Vagina (tissue), 2 donors: Measurements from ENCODE around the gene CHRM4. TPM values are rescaled to one million over a fixed set of nuclear protein-coding genes. Genes with fewer than 3 reads are reported as not detected.

Source experiments
- DNase-seq, 2 donors: peaks; one replicate each; pipeline ENCODE4 v3.0.0-alpha.2; 2017; ENCODE audit errors: extremely low spot score in 2 of 2
- H3K27ac ChIP-seq: fragments of 200-600 bp; sonication (generic); one replicate; pipeline ENCODE4 v1.5.1; 2019
- H3K27me3 ChIP-seq: fragments of 200-600 bp; sonication (generic); one replicate; pipeline ENCODE4 v1.5.1; 2019
- H3K36me3 ChIP-seq, 2 donors: fragments of 200-600 bp; sonication (generic); one replicate each; pipeline ENCODE4 v1.5.1; 2017 to 2019
- H3K4me1 ChIP-seq: fragments of 200-600 bp; sonication (generic); one replicate; pipeline ENCODE4 v1.5.1; 2019
- H3K4me3 ChIP-seq, 2 donors: fragments of 200-600 bp; sonication (generic); 1 replicate in 1 of 2; 2 replicates in 1 of 2; pipeline ENCODE4 v1.5.1; 2016 to 2019
- H3K9me3 ChIP-seq: fragments of 200-600 bp; sonication (generic); one replicate; pipeline ENCODE4 v1.5.1; 2019
- POLR2A ChIP-seq, 2 donors: fragments of 450-650 bp; IDR thresholded peaks; one replicate each; pipeline ENCODE4 v1.6.1; 2017; ENCODE audit warnings: antibody characterized with exemption in 2 of 2, mild to moderate bottlenecking in 2 of 2, moderate library complexity in 2 of 2
- POLR2AphosphoS5 ChIP-seq, 2 donors: sonication (generic); formaldehyde crosslinking; IDR thresholded peaks; one replicate each; pipeline ENCODE4 v1.9.0; 2017; ENCODE audit warnings: antibody characterized with exemption in 2 of 2, mild to moderate bottlenecking in 2 of 2, low read depth in 1 of 2; ENCODE audit not compliant: insufficient read depth in 1 of 2
- intact Hi-C: fragments of 100-400 bp; cut with DNase I; formaldehyde crosslinking; loops from one replicate; pipeline ENCODE4 v1.15.1; 2023
- total RNA-seq: library from RNA; depleted of rRNA; stranded (reverse); fragments of >200 nt; gene quantifications from one replicate; pipeline ENCODE4 v1.2.3, GENCODE V29; 2016
- TF ChIP-seq, protein P1 (sequence below), 3 experiments: fragments of 450-650 bp in 2 of 3; fragments of 200-600 bp in 1 of 3; sonication (generic) in 1 of 3; IDR thresholded peaks; one replicate each; pipeline ENCODE4 v1.5.1; 2017 to 2019; ENCODE audit warnings: antibody characterized with exemption in 3 of 3, mild to moderate bottlenecking in 2 of 3, moderate library complexity in 2 of 3

Gene CHRM4
- total RNA-seq, 1 donor from 2014 or later, result not detected

DNA sequence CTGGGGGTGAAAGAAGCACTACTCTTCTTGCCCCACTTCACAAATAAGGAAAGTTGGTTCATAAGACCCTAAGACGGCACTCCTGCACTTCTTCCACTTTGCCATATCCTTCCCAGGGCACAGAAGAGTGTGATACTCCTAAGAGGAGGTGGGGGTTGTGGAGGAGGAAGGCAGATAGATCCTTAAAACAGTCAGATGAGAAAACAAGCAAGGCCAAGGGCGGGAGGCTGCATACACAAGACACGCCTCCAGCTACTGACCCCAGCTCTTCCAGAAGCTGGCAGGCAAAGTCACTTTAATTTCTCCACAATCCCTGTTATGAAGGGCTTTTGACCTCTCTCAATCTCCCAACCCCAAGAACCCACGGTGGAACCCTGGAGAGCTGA, 1.6 kb upstream of the CHRM4 start:
- intact Hi-C loops, result loop anchor here (5.0 kb wide), 1 partner anchor 149 kb away; no protein-coding TSS in a partner anchor

DNA sequence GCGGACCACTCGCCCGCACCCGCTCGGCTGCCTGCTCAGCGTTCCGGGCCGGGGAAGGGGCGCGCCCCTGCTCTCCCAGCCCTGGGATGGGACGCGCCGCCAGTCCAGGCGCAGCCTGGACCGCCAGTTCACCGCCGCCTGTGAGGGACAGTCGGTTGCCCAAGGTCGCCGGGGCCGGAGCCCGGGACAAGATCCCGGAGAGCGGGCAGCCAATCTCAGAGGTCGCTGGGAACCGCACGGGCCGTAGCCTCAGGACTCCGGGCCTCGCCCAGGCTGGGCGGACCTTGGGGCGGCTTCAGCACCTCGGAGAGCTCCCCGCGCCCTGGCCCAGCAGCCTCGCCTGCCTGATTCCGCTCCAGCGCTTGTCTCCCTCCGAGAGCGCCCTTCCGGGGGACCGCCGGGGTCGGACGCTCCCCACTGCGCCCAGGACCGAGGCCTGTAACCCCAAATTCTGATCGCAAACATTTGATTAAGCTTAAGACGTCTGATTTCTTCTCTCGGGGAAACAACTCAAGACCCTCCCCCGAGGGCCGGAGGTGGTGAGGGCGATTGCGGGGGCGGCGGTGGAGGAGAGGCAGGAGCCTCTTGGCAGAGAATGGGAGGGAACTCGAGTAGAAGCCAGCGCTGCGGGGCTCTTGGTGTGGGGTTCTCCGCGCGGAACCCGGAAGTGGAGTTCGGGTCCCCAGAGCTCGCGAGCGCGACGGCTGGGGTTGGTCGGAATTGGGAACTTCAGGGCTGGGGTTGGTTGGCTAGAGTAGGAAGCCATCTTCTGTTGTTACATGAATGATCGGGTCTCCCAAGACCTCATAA, 1.1 kb upstream of the CHRM4 start:
- Histone ChIP-seq H3K27ac (no peak overlapping the region), H3K36me3 (peaks cover 0 to 13% of the 10 kb centered on the region in 2 donors), H3K4me3 (peak overlapping the region; percentile 22 to 31), H3K27me3 (peaks cover 13% of the 10 kb centered on the region), H3K9me3 (no peaks in the 10 kb centered on the region), H3K4me1 (peaks cover 38% of the 10 kb centered on the region)
- intact Hi-C loops, result loop anchor here (5.0 kb wide), 1 partner anchor 150 kb away; no protein-coding TSS in a partner anchor
- TF ChIP-seq POLR2AphosphoS5 (IDR thresholded peaks at IDR 0.05; ENCODE audit: insufficient read depth in 1 of 2, low read depth in 1 of 2) (peak in 1 of 2 donors; percentile 40), POLR2A (IDR thresholded peaks at IDR 0.05) (no peak)
- TF ChIP-seq, protein P1, sequence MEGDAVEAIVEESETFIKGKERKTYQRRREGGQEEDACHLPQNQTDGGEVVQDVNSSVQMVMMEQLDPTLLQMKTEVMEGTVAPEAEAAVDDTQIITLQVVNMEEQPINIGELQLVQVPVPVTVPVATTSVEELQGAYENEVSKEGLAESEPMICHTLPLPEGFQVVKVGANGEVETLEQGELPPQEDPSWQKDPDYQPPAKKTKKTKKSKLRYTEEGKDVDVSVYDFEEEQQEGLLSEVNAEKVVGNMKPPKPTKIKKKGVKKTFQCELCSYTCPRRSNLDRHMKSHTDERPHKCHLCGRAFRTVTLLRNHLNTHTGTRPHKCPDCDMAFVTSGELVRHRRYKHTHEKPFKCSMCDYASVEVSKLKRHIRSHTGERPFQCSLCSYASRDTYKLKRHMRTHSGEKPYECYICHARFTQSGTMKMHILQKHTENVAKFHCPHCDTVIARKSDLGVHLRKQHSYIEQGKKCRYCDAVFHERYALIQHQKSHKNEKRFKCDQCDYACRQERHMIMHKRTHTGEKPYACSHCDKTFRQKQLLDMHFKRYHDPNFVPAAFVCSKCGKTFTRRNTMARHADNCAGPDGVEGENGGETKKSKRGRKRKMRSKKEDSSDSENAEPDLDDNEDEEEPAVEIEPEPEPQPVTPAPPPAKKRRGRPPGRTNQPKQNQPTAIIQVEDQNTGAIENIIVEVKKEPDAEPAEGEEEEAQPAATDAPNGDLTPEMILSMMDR (IDR thresholded peaks at IDR 0.05), result no peak
- no peak for DNase-seq

More for the DNA sequence above, 1.6 kb upstream of the CHRM4 start:
- TF ChIP-seq, protein P1 (IDR thresholded peaks at IDR 0.05), result no peak
- no peak for TF ChIP-seq POLR2AphosphoS5 (IDR thresholded peaks at IDR 0.05; ENCODE audit: insufficient read depth in 1 of 2, low read depth in 1 of 2)
- TF ChIP-seq POLR2A (IDR thresholded peaks at IDR 0.05), result no peak
- no peaks in the 10 kb centered on the region for H3K9me3 ChIP-seq
- H3K4me1 ChIP-seq, result peaks cover 38% of the 10 kb centered on the region
- H3K27me3 ChIP-seq, result peaks cover 13% of the 10 kb centered on the region
- H3K36me3 ChIP-seq, result peaks cover 0 to 19% of the 10 kb centered on the region in 2 donors
- DNase-seq, result no peak
- H3K4me3 ChIP-seq, result no peak overlapping the region
- H3K27ac ChIP-seq, result no peak overlapping the region

DNA sequence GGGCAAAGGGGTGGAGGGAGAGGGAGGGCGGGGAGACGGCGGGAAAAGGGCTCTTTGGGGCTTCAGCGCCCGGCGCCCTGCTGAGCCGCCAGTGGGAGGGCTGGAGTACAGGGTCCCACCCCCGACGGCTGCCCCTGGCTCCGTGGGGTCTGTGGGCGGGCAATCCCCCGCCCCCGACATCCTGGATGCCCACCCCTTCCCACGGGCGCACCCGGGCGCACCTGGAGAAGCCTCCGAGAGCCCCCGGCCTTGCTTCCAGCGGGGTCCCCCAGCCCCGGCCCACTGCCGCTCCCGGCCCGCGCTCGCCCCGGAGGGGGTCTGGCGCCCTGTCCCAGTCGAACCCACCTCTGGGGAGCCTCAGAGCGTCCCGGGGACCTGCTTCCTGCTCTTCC, 394 bp downstream of the CHRM4 start:
- DNase-seq, result no peak
- Histone ChIP-seq H3K4me1 (peaks cover 38% of the 10 kb centered on the region), H3K9me3 (no peaks in the 10 kb centered on the region), H3K27me3 (peaks cover 13% of the 10 kb centered on the region), H3K27ac (no peak overlapping the region), H3K36me3 (no peaks in the 10 kb centered on the region), H3K4me3 (peak overlapping the region in 1 of 2 donors; percentile 22)
- TF ChIP-seq POLR2AphosphoS5 (IDR thresholded peaks at IDR 0.05; ENCODE audit: insufficient read depth in 1 of 2, low read depth in 1 of 2), result no peak
- TF ChIP-seq POLR2A (IDR thresholded peaks at IDR 0.05), result no peak
- TF ChIP-seq, protein P1 (IDR thresholded peaks at IDR 0.05), result no peak
- intact Hi-C loops, result loop anchor here (5.0 kb wide), 1 partner anchor 151 kb away; no protein-coding TSS in a partner anchor

DNA sequence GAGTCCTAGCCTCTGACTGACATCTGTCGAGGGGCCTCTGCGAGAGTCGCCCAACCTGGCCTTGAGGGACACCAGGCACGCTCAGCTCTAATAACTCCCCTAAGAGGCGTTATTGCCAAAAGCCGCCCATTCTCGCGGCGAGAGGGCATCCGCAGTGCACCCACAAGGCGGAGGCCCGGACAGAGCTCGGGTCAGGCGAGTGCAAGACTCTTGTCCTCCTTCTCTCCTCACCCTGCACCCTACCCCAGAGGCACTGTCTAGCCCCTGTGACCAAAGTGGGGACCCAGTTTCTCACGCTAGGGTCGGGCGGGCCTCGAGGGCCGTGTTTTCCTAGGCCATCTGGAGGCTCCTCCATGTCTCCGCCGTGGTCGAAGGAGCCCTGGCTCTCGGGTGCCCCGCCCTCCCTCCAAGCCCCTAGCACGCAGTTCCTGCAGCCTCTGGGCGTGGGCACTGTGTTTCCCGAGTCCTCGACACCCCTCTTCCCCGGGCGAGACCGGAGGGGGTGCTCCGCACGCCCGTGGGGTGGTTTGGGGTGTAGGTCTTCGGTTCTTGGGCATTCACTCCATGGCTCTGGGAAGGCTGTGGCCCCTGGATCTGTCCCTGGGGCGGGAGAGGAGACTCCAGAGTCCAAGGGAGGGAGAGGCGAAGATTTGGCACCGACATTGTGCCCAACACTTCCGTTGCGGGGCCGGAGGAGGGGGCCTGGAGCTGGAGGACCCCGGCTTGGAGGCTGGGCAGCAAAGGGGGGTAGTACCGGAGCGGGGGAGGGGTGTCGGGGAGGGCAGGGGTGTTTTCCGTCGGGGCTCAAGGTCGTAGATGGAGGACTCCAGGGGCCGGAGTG, 1.0 kb downstream of the CHRM4 start:
- Histone ChIP-seq H3K4me3 (no peak overlapping the region), H3K27me3 (peaks cover 13% of the 10 kb centered on the region)

More for the DNA sequence above, 1.0 kb downstream of the CHRM4 start:
- DNase-seq, result no peak
- intact Hi-C loops, result loop anchor here (5.0 kb wide), 1 partner anchor 152 kb away; no protein-coding TSS in a partner anchor
- no peaks in the 10 kb centered on the region for H3K36me3 ChIP-seq
- H3K27ac ChIP-seq, result no peak overlapping the region
- no peaks in the 10 kb centered on the region for H3K9me3 ChIP-seq
- H3K4me1 ChIP-seq, result peaks cover 38% of the 10 kb centered on the region
- no peak for TF ChIP-seq POLR2AphosphoS5 (IDR thresholded peaks at IDR 0.05; ENCODE audit: insufficient read depth in 1 of 2, low read depth in 1 of 2)
